ENCODE measurements around the gene CCDC85C. TPM values are rescaled to one million over a fixed set of nuclear protein-coding genes. Genes with fewer than 3 reads are reported as not detected.

The CCDC85C gene
- total RNA-seq, 2 donors from 2014 or later = 35.1 to 47.2 TPM

DNA sequence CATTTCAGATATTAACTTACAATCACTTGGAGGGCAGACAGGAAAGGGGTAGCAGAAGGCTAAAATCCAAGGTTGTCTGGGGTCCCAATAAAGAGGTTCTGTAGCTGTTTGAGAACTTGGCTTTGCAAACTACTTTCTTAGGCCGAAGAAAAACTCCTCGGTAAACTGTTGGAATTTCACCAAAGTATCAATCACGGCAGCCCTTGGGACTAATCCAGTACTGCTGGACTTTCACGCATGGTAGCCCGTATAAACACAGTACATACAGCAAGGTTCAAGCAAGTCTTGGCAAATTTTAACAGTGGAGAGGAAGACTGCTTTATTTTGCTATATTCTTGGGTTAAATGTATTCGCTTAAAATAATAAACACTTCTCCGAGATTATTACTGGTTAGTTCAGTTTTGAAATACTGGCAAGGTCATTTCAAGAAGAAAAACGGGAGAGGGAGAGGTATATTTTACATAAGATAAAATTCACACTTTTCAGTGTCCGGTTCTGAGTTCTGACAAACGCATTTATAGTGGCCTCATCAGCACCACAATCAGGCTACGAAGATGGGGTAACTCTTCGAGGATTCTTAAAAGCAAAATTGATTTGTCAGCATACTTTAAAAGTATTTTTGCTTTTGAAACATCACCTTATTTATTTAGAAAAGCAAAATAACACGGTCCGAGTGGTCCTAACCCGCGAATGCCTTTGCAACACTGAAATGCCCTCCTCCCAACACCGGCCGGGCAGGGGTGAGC is 124.7 kb downstream of the CCDC85C start:
- intact Hi-C loops (cut with DNase I) = no loop called here
- H3K9me3 ChIP-seq = no peaks in the 10 kb centered on the region
- H3K27ac ChIP-seq = peak overlapping the region; percentile 80 to 89
- H3K4me3 ChIP-seq = peak overlapping the region; percentile 81 to 93
- TF ChIP-seq POLR2A (IDR thresholded peaks at IDR 0.05) (no peak), POLR2AphosphoS5 (IDR thresholded peaks at IDR 0.05) (no peak)
- TF ChIP-seq, protein P1, sequence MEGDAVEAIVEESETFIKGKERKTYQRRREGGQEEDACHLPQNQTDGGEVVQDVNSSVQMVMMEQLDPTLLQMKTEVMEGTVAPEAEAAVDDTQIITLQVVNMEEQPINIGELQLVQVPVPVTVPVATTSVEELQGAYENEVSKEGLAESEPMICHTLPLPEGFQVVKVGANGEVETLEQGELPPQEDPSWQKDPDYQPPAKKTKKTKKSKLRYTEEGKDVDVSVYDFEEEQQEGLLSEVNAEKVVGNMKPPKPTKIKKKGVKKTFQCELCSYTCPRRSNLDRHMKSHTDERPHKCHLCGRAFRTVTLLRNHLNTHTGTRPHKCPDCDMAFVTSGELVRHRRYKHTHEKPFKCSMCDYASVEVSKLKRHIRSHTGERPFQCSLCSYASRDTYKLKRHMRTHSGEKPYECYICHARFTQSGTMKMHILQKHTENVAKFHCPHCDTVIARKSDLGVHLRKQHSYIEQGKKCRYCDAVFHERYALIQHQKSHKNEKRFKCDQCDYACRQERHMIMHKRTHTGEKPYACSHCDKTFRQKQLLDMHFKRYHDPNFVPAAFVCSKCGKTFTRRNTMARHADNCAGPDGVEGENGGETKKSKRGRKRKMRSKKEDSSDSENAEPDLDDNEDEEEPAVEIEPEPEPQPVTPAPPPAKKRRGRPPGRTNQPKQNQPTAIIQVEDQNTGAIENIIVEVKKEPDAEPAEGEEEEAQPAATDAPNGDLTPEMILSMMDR (IDR thresholded peaks at IDR 0.05) = peak in 1 of 4 experiments; percentile 5
- no peak for DNase-seq (ENCODE audit: low spot score)
- H3K36me3 ChIP-seq = no peaks in the 10 kb centered on the region
- H3K27me3 ChIP-seq (replicated peaks; ENCODE audit: insufficient read depth) = no peaks in the 10 kb centered on the region
- no peaks in the 10 kb centered on the region for H3K4me1 ChIP-seq (replicated peaks)
- 7% methylated on average over 18 of the region's 18 CpGs for WGBS

DNA sequence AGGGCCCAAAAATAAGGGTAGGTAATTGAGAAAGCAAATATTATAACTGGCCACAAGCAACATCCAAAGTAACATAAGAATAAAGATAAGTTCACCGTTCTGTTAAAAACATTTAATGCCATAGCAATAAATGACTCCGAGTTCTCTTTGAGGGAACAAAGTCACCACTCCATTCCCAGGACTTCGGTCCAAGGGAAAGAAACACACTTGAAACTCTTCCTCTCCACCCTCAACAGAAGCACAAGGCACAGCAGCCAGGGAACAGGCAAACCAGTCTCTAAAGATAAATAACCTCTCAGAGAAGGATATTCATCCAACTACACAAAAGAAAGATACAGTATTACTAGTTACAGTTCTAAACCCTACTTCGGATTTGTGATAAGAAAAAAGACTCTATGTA is 125.9 kb downstream of the CCDC85C start:
- 65% methylated on average over 4 of the region's 4 CpGs for WGBS
- H3K4me1 ChIP-seq (replicated peaks) = no peaks in the 10 kb centered on the region
- H3K9me3 ChIP-seq = no peaks in the 10 kb centered on the region
- no peaks in the 10 kb centered on the region for H3K36me3 ChIP-seq
- TF ChIP-seq POLR2AphosphoS5 (IDR thresholded peaks at IDR 0.05) (no peak), POLR2A (IDR thresholded peaks at IDR 0.05) (no peak)
- TF ChIP-seq, protein P1 (IDR thresholded peaks at IDR 0.05) = no peak
- no peak for DNase-seq (ENCODE audit: low spot score)
- no peak overlapping the region for H3K27ac ChIP-seq
- H3K27me3 ChIP-seq (replicated peaks; ENCODE audit: insufficient read depth) = no peaks in the 10 kb centered on the region
- no peak overlapping the region for H3K4me3 ChIP-seq
- intact Hi-C loops (cut with DNase I) = no loop called here

DNA sequence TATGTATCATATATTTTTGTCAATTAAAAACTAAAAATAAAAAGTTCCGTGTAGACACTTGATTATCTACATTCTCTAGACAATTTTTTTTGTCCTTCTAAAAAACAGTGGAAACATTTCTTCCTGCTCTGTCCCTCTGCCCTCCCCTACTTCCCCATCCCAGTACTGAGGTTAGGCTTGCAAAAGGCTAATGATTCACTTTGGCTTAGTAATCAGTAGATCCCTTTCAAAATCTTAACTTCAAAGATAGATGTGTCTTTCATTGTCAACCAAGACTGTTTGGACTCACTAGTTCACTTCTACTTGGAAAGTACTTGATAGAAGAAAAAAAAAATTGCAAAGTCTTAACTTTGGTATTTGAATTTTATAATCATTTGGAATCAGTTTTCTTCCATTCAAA is 127.1 kb downstream of the CCDC85C start:
- Histone ChIP-seq H3K4me3 (no peak overlapping the region), H3K27me3 (replicated peaks; ENCODE audit: insufficient read depth) (no peaks in the 10 kb centered on the region), H3K4me1 (replicated peaks) (no peaks in the 10 kb centered on the region), H3K27ac (no peak overlapping the region), H3K9me3 (no peaks in the 10 kb centered on the region), H3K36me3 (no peaks in the 10 kb centered on the region)
- intact Hi-C loops (cut with DNase I) = no loop called here
- no peak for TF ChIP-seq POLR2A (IDR thresholded peaks at IDR 0.05)
- TF ChIP-seq, protein P1 (IDR thresholded peaks at IDR 0.05) = no peak
- no peak for TF ChIP-seq POLR2AphosphoS5 (IDR thresholded peaks at IDR 0.05)
- WGBS = 84% methylated on average over 1 of the region's 1 CpG
- no peak for DNase-seq (ENCODE audit: low spot score)

DNA sequence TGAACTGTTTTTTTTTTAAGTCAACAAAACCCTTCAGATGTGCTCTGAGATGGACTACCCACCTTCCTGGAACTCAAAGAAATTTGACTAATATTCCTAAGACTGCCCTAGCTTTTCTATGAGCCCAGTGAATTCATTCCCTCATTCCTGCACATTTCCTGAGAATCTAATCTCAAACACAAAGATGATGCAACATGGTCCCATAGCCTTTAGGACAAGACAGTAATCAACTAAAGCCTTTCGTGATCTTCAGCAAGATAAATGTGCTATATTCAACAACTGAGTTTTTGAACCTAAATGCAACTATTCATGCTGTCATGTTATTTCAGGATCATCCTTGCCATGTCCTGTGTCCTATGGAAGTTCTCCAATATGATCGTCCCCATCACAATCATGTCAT is 128.3 kb downstream of the CCDC85C start:
- H3K4me3 ChIP-seq = no peak overlapping the region
- WGBS = 90% methylated on average over 2 of the region's 2 CpGs
- DNase-seq (ENCODE audit: low spot score) = no peak

More for the DNA sequence above, 128.3 kb downstream of the CCDC85C start:
- no peak for TF ChIP-seq POLR2A (IDR thresholded peaks at IDR 0.05)
- TF ChIP-seq, protein P1 (IDR thresholded peaks at IDR 0.05) = no peak
- Histone ChIP-seq H3K4me1 (replicated peaks) (no peaks in the 10 kb centered on the region), H3K36me3 (no peaks in the 10 kb centered on the region), H3K27me3 (replicated peaks; ENCODE audit: insufficient read depth) (no peaks in the 10 kb centered on the region), H3K27ac (peak overlapping the region; percentile 44 to 51), H3K9me3 (no peaks in the 10 kb centered on the region)
- intact Hi-C loops (cut with DNase I) = no loop called here

Data from prostate gland (tissue), 2 donors.